ENCODE results near the gene THRAP3.
"Not testable (repeated sequence)": the region's sequence is repeated elsewhere in the genome, so short reads cannot be mapped to it uniquely, and the experiment has no call there.

THRAP3 gene

GRCh38 chr1:36223996-36224536, at the start of gene THRAP3:
THRAP3 (plus strand) TSS chr1:36224443; CDS start chr1:36282564, 58,121 bp downstream.
- DNase-seq: peak; percentile 98 to 99

- peak in 1 of 2 experiments; percentile 19 for DNase-seq
Measured at GRCh38 chr1:36174713-36175112, 49.5 kb upstream of the THRAP3 start.

- DNase-seq: no peak
Measured at GRCh38 chr1:36175137-36176095, 48.8 kb upstream of the THRAP3 start.

GRCh38 chr1:36176106-36176949, 47.9 kb upstream of the THRAP3 start:
- DNase-seq: no peak

- DNase-seq: no peak
Measured at GRCh38 chr1:36177589-36178431, 46.4 kb upstream of the THRAP3 start.

- no peak for DNase-seq
Measured at GRCh38 chr1:36178471-36179219, 45.6 kb upstream of the THRAP3 start.

- DNase-seq: no peak
Measured at GRCh38 chr1:36179220-36179600, 45.0 kb upstream of the THRAP3 start.

GRCh38 chr1:36182734-36183133, 41.5 kb upstream of the THRAP3 start:
- peak in 1 of 2 experiments; percentile 13 for DNase-seq

- no peak for DNase-seq
Measured at GRCh38 chr1:36183309-36183856, 40.9 kb upstream of the THRAP3 start.

- DNase-seq: peak; percentile 19 to 60
Measured at GRCh38 chr1:36187800-36188593, 36.2 kb upstream of the THRAP3 start.

- not testable (repeated sequence) for DNase-seq
Measured at GRCh38 chr1:36196805-36197204, 27.4 kb upstream of the THRAP3 start.

GRCh38 chr1:36198641-36199040, 25.6 kb upstream of the THRAP3 start:
- DNase-seq: no peak

GRCh38 chr1:36199934-36200741, 24.1 kb upstream of the THRAP3 start:
- peak in 1 of 2 experiments; percentile 44 for DNase-seq

- no peak for DNase-seq
Measured at GRCh38 chr1:36203027-36203553, 21.2 kb upstream of the THRAP3 start.

- no peak for DNase-seq
Measured at GRCh38 chr1:36203554-36204346, 20.5 kb upstream of the THRAP3 start.

- no peak for DNase-seq
Measured at GRCh38 chr1:36204347-36204909, 19.8 kb upstream of the THRAP3 start.

- DNase-seq: no peak
Measured at GRCh38 chr1:36206323-36206858, 17.9 kb upstream of the THRAP3 start.

- no peak for DNase-seq
Measured at GRCh38 chr1:36207339-36207738, 16.9 kb upstream of the THRAP3 start.
